Prostate gland (tissue), 2 donors: ENCODE data around the gene RPL13.

Source experiments
- POLR2AphosphoS5 ChIP-seq: sonication (generic); formaldehyde crosslinking; IDR thresholded peaks from one replicate; pipeline ENCODE4 v1.6.1; 2017; ENCODE audit warnings: antibody characterized with exemption
- TF ChIP-seq, protein P1 (sequence below), 4 experiments: fragments of 200-600 bp in 2 of 4; fragments of 450-650 bp in 2 of 4; sonication (generic) in 2 of 4; IDR thresholded peaks; 1 replicate in 3 of 4; 2 replicates in 1 of 4; pipeline ENCODE4 v1.5.1; 2016 to 2019; ENCODE audit warnings: antibody characterized with exemption in 4 of 4, mild to moderate bottlenecking in 2 of 4, moderate library complexity in 2 of 4

- no peak for TF ChIP-seq POLR2AphosphoS5
- TF ChIP-seq, protein P1, sequence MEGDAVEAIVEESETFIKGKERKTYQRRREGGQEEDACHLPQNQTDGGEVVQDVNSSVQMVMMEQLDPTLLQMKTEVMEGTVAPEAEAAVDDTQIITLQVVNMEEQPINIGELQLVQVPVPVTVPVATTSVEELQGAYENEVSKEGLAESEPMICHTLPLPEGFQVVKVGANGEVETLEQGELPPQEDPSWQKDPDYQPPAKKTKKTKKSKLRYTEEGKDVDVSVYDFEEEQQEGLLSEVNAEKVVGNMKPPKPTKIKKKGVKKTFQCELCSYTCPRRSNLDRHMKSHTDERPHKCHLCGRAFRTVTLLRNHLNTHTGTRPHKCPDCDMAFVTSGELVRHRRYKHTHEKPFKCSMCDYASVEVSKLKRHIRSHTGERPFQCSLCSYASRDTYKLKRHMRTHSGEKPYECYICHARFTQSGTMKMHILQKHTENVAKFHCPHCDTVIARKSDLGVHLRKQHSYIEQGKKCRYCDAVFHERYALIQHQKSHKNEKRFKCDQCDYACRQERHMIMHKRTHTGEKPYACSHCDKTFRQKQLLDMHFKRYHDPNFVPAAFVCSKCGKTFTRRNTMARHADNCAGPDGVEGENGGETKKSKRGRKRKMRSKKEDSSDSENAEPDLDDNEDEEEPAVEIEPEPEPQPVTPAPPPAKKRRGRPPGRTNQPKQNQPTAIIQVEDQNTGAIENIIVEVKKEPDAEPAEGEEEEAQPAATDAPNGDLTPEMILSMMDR (IDR thresholded peaks at IDR 0.05), result no peak
Measured at GRCh38 chr16:89586218-89586617, 25.7 kb downstream of the RPL13 start.
